IMR-90 (cell line): Measurements from ENCODE around the gene CARS2. TPM values are rescaled to one million over a fixed set of nuclear protein-coding genes. Genes with fewer than 3 reads are reported as not detected.

Source experiments
- ATAC-seq: fragments of 200-7000 bp; cut with Tn5 transposase; 2 replicates; pipeline ENCODE4 v1.9.1; 2020; ENCODE audit warnings: low read depth, mild to moderate bottlenecking, moderate library complexity
- BruUV-seq: library from RNA; stranded (reverse); fragments of 400-500 nt; replicated peaks from 2 replicates; lab custom pipeline; 2021; lab: Mats Ljungman, UMichigan
- CTCF ChIA-PET: fragments of 300-600 bp; formaldehyde crosslinking; extraction: SDS; loops from one replicate; lab custom pipeline; 2021; ENCODE audit warnings: antibody characterized with exemption; lab: Yijun Ruan, JAX
- POLR2A ChIA-PET: fragments of 300-600 bp; sonication (Branson Sonifier 250); formaldehyde crosslinking; loops from one replicate; lab custom pipeline; 2022; ENCODE audit warnings: antibody characterized with exemption; ENCODE audit not compliant: unreplicated experiment; lab: Charles Lee
- DNase-seq: peaks from one replicate; pipeline ENCODE4 v3.0.0; 2013
- H2AFZ ChIP-seq: replicated peaks from 2 replicates; pipeline ENCODE3; 2013; ENCODE audit warnings: low read length, mild to moderate bottlenecking; ENCODE audit not compliant: poor library complexity
- H2AK5ac ChIP-seq: 2 replicates; pipeline ENCODE4 v1.6.1; 2013; ENCODE audit warnings: low read depth, low read length, inconsistent platforms
- H2AK9ac ChIP-seq: replicated peaks from 2 replicates; pipeline ENCODE3; 2013; ENCODE audit warnings: mild to moderate bottlenecking, low read depth, low read length, moderate library complexity; ENCODE audit not compliant: poor library complexity
- H2BK120ac ChIP-seq: 2 replicates; pipeline ENCODE4 v1.6.1; 2013; ENCODE audit warnings: low read depth, low read length, inconsistent platforms
- H2BK15ac ChIP-seq: 3 replicates; pipeline ENCODE4 v1.6.1; 2013; ENCODE audit warnings: low read depth, low read length, inconsistent platforms
- H2BK20ac ChIP-seq: 2 replicates; pipeline ENCODE4 v1.6.1; 2013; ENCODE audit warnings: low read depth, mild to moderate bottlenecking, inconsistent platforms, low read length, moderate library complexity
- H2BK5ac ChIP-seq: 2 replicates; pipeline ENCODE4 v1.6.1; 2013; ENCODE audit warnings: mild to moderate bottlenecking, low read depth, low read length, inconsistent platforms; ENCODE audit not compliant: poor library complexity, severe bottlenecking
- H3K14ac ChIP-seq: replicated peaks from 2 replicates; pipeline ENCODE4 v1.6.1; 2013; ENCODE audit warnings: low read depth, low read length, inconsistent platforms
- H3K18ac ChIP-seq: 2 replicates; pipeline ENCODE4 v1.6.1; 2013; ENCODE audit warnings: low read depth, low read length, control low read depth
- H3K23ac ChIP-seq: 2 replicates; pipeline ENCODE4 v1.6.1; 2013; ENCODE audit warnings: low read depth, low read length, inconsistent platforms
- H3K27ac ChIP-seq: 2 replicates; pipeline ENCODE4 v1.5.1; 2013; ENCODE audit warnings: mild to moderate bottlenecking, control low read depth, low read length; ENCODE audit not compliant: insufficient read depth
- H3K27me3 ChIP-seq: 2 replicates; pipeline ENCODE4 v1.6.1; 2013; ENCODE audit warnings: low read length; ENCODE audit not compliant: control insufficient read depth, insufficient read depth
- H3K36me3 ChIP-seq: 2 replicates; pipeline ENCODE4 v1.6.1; 2013; ENCODE audit warnings: low read length, mixed read lengths; ENCODE audit not compliant: control insufficient read depth, insufficient read depth
- H3K4ac ChIP-seq: 2 replicates; pipeline ENCODE4 v1.6.1; 2013; ENCODE audit warnings: low read depth, low read length, inconsistent platforms
- H3K4me1 ChIP-seq: 2 replicates; pipeline ENCODE4 v1.6.1; 2013; ENCODE audit warnings: low read length, mixed read lengths; ENCODE audit not compliant: control insufficient read depth, insufficient read depth
- H3K4me2 ChIP-seq: 2 replicates; pipeline ENCODE4 v1.6.1; 2013; ENCODE audit warnings: low read depth, mild to moderate bottlenecking, control low read depth, low read length, moderate library complexity
- H3K4me3 ChIP-seq: 2 replicates; pipeline ENCODE4 v1.5.1; 2013; ENCODE audit warnings: low read depth, mild to moderate bottlenecking, control low read depth, low read length, moderate library complexity; ENCODE audit not compliant: insufficient read depth
- H3K56ac ChIP-seq: 2 replicates; pipeline ENCODE4 v1.6.1; 2013; ENCODE audit warnings: low read length, inconsistent platforms; ENCODE audit not compliant: insufficient read depth; ENCODE audit errors: extremely low read depth
- H3K79me1 ChIP-seq, 2 experiments: 2 replicates each; pipeline ENCODE4 v1.6.1; 2013; ENCODE audit warnings: low read length in 2 of 2, inconsistent platforms in 1 of 2, low read depth in 1 of 2
- H3K9ac ChIP-seq: 2 replicates; pipeline ENCODE4 v1.6.1; 2013; ENCODE audit warnings: low read depth, low read length, control low read depth
- H3K9me1 ChIP-seq: 2 replicates; pipeline ENCODE4 v1.6.1; 2013; ENCODE audit warnings: low read length, inconsistent platforms; ENCODE audit not compliant: insufficient read depth
- H3K9me3 ChIP-seq: 2 replicates; pipeline ENCODE4 v1.6.1; 2013; ENCODE audit warnings: low read length; ENCODE audit not compliant: control insufficient read depth, insufficient read depth
- H4K20me1 ChIP-seq: 2 replicates; pipeline ENCODE4 v1.6.1; 2013; ENCODE audit warnings: low read length, inconsistent platforms; ENCODE audit not compliant: insufficient read depth
- H4K5ac ChIP-seq: 2 replicates; pipeline ENCODE4 v1.6.1; 2013; ENCODE audit warnings: mild to moderate bottlenecking, low read depth, low read length, control low read depth
- H4K8ac ChIP-seq, 2 experiments: 2 replicates each; pipeline ENCODE4 v1.6.1; 2013; ENCODE audit warnings: low read depth in 2 of 2, low read length in 2 of 2, control low read depth in 1 of 2, inconsistent platforms in 1 of 2
- H4K91ac ChIP-seq: 2 replicates; pipeline ENCODE4 v1.6.1; 2013; ENCODE audit warnings: low read depth, low read length, inconsistent platforms; ENCODE audit not compliant: insufficient read depth
- BHLHE40 ChIP-seq: fragments of 150-350 bp; IDR thresholded peaks from 2 replicates; pipeline ENCODE4 v1.6.1; 2016; ENCODE audit warnings: mild to moderate bottlenecking, low read depth, low read length
- CTCF ChIP-seq: conservative IDR thresholded peaks from 2 replicates; pipeline ENCODE4 v1.5.1; 2012; ENCODE audit warnings: mild to moderate bottlenecking, low read depth, low read length, improper control_type of control experiment
- MAFK ChIP-seq: IDR thresholded peaks from 2 replicates; pipeline ENCODE4 v1.6.1; 2012; ENCODE audit warnings: low read depth, low read length, improper control_type of control experiment
- MXI1 ChIP-seq: IDR thresholded peaks from 2 replicates; pipeline ENCODE4 v1.6.1; 2012; ENCODE audit warnings: low read depth, mild to moderate bottlenecking, low read length, moderate library complexity, borderline replicate concordance
- RAD21 ChIP-seq: IDR thresholded peaks from 2 replicates; pipeline ENCODE4 v1.6.1; 2012; ENCODE audit warnings: low read length, improper control_type of control experiment
- RFX5 ChIP-seq: IDR thresholded peaks from 2 replicates; pipeline ENCODE4 v1.8.0; 2012; ENCODE audit warnings: low read depth, mild to moderate bottlenecking, low read length, moderate library complexity
- WGBS, 2 experiments: methylation state at CpG; one replicate each; pipeline versions ENCODE4 v1.1.5 to v1.1.7; 2013; ENCODE audit warnings: missing lambda C conversion rate in 2 of 2; ENCODE audit not compliant: insufficient read length in 1 of 2; ENCODE audit errors: extremely low coverage in 2 of 2; 5-methylcytosine and 5-hydroxymethylcytosine counted together
- dilution Hi-C: fragments of 300-500 bp; cut with HindIII; formaldehyde crosslinking; loops from one replicate; pipeline ENCODE4 v1.14.3; 2018; ENCODE audit warnings: low sequenced_read_pairs; ENCODE audit not compliant: unreplicated experiment
- in situ Hi-C: fragments of 300-500 bp; cut with MboI; formaldehyde crosslinking; loops from 3 replicates; pipeline ENCODE4 v1.14.3; 2019; ENCODE audit warnings: low sequenced_read_pairs, inconsistent platforms, mixed read lengths
- intact Hi-C: fragments of 100-400 bp; cut with micrococcal nuclease; formaldehyde crosslinking; loops from 2 replicates; pipeline ENCODE4 v1.10.0; 2022
- polyA plus RNA-seq, 3 experiments: library from polyadenylated mRNA; depleted of rRNA; stranded (reverse); fragments of >200 nt; gene quantifications; 2 replicates each; pipeline ENCODE4 v1.2.3, GENCODE V29; 2012; ENCODE audit warnings: low replicate concordance in 1 of 3
- total RNA-seq: library from RNA; depleted of rRNA; stranded (reverse); fragments of >200 nt; gene quantifications from 2 replicates; pipeline ENCODE4 v1.2.3, GENCODE V29; 2012

CARS2 gene
- total and polyA plus RNA-seq, 2 of the 4 experiments (the other 2 are of a cell fraction): 76.2 to 76.4 TPM

DNA sequence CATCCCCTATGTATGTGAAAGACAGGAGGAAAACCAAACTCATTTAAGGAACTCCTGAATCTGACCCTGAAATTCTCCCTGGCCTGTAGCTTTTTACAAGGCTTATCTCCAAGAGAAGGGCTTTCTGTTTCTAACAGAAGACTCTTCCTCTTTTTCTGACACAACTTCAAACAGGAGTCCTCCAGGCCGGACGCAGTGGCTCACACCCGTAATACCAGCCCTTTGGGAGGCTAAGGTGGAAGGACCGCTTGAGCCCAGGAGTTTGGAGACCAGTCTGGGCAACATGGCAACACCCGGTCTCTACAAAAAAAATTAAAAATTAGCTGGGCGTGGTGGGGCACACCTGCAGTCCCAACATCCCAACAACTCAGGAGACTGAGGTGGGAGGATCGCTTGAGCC, 41.9 kb downstream of the CARS2 start:
- H4K8ac ChIP-seq: no peak overlapping the region
- H3K18ac ChIP-seq: no peak overlapping the region
- H3K79me1 ChIP-seq: peaks cover 3 to 7% of the 10 kb centered on the region in 2 experiments; a peak in 2 of 4 replicates
- no peak for TF ChIP-seq MAFK
- no peak for TF ChIP-seq RAD21
- no peak for TF ChIP-seq BHLHE40
- TF ChIP-seq CTCF: no peak
- TF ChIP-seq MXI1: no peak
- no peak for TF ChIP-seq RFX5
- no peaks in the 10 kb centered on the region for H3K27me3 ChIP-seq
- no peak overlapping the region for H3K4me2 ChIP-seq
- no peak overlapping the region for H3K23ac ChIP-seq
- no peak overlapping the region for H3K9ac ChIP-seq
- intact Hi-C loops (no loop called here), in situ Hi-C loops (no loop called here), dilution Hi-C loops (no loop called here)
- H3K9me1 ChIP-seq: no peaks in the 10 kb centered on the region
- no peak overlapping the region for H3K56ac ChIP-seq
- H3K4me3 ChIP-seq: no peak overlapping the region
- no peak overlapping the region for H2BK15ac ChIP-seq
- H3K9me3 ChIP-seq: peaks cover 3% of the 10 kb centered on the region
- no peak overlapping the region for H2BK5ac ChIP-seq
- H2AK5ac ChIP-seq: no peak overlapping the region
- H2AFZ ChIP-seq: no peak overlapping the region
- H4K5ac ChIP-seq: no peak overlapping the region
- no peak overlapping the region for H3K14ac ChIP-seq
- no peak overlapping the region for H2BK120ac ChIP-seq
- no peaks in the 10 kb centered on the region for H3K4me1 ChIP-seq
- H3K27ac ChIP-seq: no peak overlapping the region
- no TSS peak for BruUV-seq
- no peak overlapping the region for H2AK9ac ChIP-seq
- WGBS, 2 experiments: no CpG with 5 or more reads among the region's 7 CpGs
- peaks cover 58% of the 10 kb centered on the region for H3K36me3 ChIP-seq
- POLR2A ChIA-PET: interaction anchor here (0.6 kb wide), 1 partner anchor 154 kb away, joined by 4 read pairs; no protein-coding TSS in a partner anchor
- no peaks in the 10 kb centered on the region for H4K20me1 ChIP-seq
- H2BK20ac ChIP-seq: no peak overlapping the region
- DNase-seq: no peak
- CTCF ChIA-PET: no interaction called here
- no peak overlapping the region for H4K91ac ChIP-seq
- no peak for ATAC-seq
- H3K4ac ChIP-seq: no peak overlapping the region
